Activated CD8-positive, alpha-beta T cell treated with anti-CD3 and anti-CD28 coated beads for 36 hours (primary cell): ENCODE results near the gene PRAMEF8. TPM values are rescaled to one million over a fixed set of nuclear protein-coding genes. Genes with fewer than 3 reads are reported as not detected.
"Not testable (repeated sequence)": the region's sequence is repeated elsewhere in the genome, so short reads cannot be mapped to it uniquely, and the experiment has no call there.

Source experiments
- ATAC-seq: fragments of 200-7000 bp; cut with Tn5 transposase; one replicate; pipeline ENCODE4 v1.10.0; 2021; ENCODE audit warnings: mild to moderate bottlenecking, moderate library complexity
- CTCF ChIA-PET: fragments of 350-600 bp; sonication (Branson Sonifier 250); formaldehyde crosslinking; loops from one replicate; lab custom pipeline; 2021; ENCODE audit warnings: antibody characterized with exemption; lab: Charles Lee
- POLR2A ChIA-PET: fragments of 350-600 bp; sonication (Branson Sonifier 250); formaldehyde crosslinking; loops from one replicate; lab custom pipeline; 2021; ENCODE audit warnings: antibody characterized with exemption; lab: Charles Lee
- DNase-seq: peaks from one replicate; pipeline ENCODE4 v3.0.0-alpha.2; 2020
- H3K27ac Mint-ChIP-seq: one replicate; pipeline ENCODE4 v1.8.0; 2021; ENCODE audit warnings: mild to moderate bottlenecking, mixed read lengths
- H3K27me3 Mint-ChIP-seq: one replicate; pipeline ENCODE4 v1.8.0; 2021; ENCODE audit warnings: mixed read lengths
- H3K36me3 Mint-ChIP-seq: one replicate; pipeline ENCODE4 v1.8.0; 2021; ENCODE audit warnings: low read depth, mixed read lengths
- H3K4me1 Mint-ChIP-seq: one replicate; pipeline ENCODE4 v1.8.0; 2021; ENCODE audit warnings: low read depth, mixed read lengths
- H3K4me3 Mint-ChIP-seq: one replicate; pipeline ENCODE4 v1.8.0; 2021; ENCODE audit warnings: mild to moderate bottlenecking, moderate library complexity, mixed read lengths
- H3K9me3 Mint-ChIP-seq: one replicate; pipeline ENCODE4 v1.8.0; 2021; ENCODE audit warnings: mixed read lengths
- intact Hi-C: fragments of 100-400 bp; cut with micrococcal nuclease; formaldehyde crosslinking; loops from one replicate; pipeline ENCODE4 v1.10.0; 2022
- total RNA-seq, 2 experiments: library from RNA; stranded (reverse); gene quantifications; one replicate each; pipeline ENCODE4 v1.2.3, GENCODE V29; 2021

The PRAMEF8 gene
- total RNA-seq, result not detected

DNA sequence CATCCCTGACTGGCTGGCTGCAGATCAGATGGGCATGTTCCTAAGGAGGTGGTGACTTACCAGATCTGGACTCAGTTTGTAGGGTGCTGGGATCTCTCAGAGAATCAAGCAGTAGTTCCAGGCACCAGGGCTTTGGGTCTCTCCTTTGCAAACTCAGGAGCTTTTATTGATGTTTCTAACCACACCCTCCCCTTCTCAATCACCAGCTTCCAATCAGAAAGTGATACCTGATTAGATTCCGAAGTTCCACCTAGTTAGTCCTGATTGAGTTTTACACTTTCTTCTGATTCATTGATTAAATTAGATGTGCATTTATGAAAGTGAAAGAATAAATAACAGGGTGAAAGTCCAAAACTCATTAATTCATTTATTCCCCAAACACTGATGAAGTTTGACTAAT lies at the start of gene PRAMEF8:
Gene PRAMEF8, minus strand, starts transcription at position 101 of the 400 bp plus-strand sequence. CDS start 1,046 bp downstream, outside the sequence.
- H3K4me3 Mint-ChIP-seq, H3K36me3 Mint-ChIP-seq, H3K27ac Mint-ChIP-seq, H3K4me1 Mint-ChIP-seq, CTCF ChIA-PET, POLR2A ChIA-PET, intact Hi-C loops, ATAC-seq, H3K9me3 Mint-ChIP-seq, H3K27me3 Mint-ChIP-seq, DNase-seq: not testable (repeated sequence)

DNA sequence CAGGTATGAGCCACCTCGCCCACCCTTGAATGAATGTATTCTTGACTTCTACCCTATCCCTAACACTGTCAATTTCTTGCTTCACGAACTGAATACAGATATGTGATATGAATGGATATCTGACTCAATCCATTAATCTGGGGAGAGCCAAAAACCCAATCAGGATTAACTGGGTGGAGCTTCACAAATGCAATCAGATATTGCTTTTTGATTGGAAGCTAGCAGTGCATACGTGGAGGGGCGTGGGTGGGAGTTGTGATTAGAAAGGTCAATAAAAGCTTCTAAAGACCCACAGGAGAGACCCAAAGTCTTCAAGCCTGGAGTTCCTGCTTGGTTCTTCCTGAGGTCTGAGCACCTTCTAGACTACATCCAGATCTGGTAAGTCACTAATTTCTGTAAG lies 30.3 kb upstream of the PRAMEF8 start, which contains the start of gene PRAMEF15:
Gene PRAMEF15, plus strand, starts transcription at position 301 of the 400 bp plus-strand sequence. CDS start 2,827 bp downstream, outside the sequence.
- H3K9me3 Mint-ChIP-seq, POLR2A ChIA-PET, H3K27ac Mint-ChIP-seq: not testable (repeated sequence)

DNA sequence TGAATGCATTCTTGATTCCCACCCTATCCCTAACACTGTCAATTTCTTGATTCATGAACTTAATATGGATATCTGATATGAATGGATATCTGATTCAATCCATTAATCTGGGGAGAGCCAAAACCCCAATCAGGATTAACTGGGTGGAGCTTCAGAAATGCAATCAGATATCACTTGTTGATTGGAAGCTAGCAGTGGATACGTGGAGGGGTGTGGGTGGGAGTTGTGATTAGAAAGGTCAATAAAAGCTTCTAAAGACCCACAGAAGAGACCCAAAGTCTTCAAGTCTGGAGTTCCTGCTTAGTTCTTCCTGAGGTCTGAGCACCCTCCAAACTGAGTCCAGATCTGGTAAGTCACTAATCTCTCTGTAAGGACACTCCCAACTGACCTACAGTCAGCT lies 18.3 kb upstream of the PRAMEF8 start, which contains the start of gene PRAMEF33:
Gene PRAMEF33, plus strand, starts transcription at position 301 of the 400 bp plus-strand sequence. CDS start 2,416 bp downstream, outside the sequence.
- H3K4me1 Mint-ChIP-seq, ATAC-seq, H3K36me3 Mint-ChIP-seq, H3K4me3 Mint-ChIP-seq, H3K27ac Mint-ChIP-seq, H3K9me3 Mint-ChIP-seq, CTCF ChIA-PET, H3K27me3 Mint-ChIP-seq, intact Hi-C loops, POLR2A ChIA-PET, DNase-seq: not testable (repeated sequence)

More for the DNA sequence above, 30.3 kb upstream of the PRAMEF8 start, which contains the start of gene PRAMEF15:
- intact Hi-C loops, ATAC-seq, H3K4me3 Mint-ChIP-seq, H3K36me3 Mint-ChIP-seq, DNase-seq, H3K27me3 Mint-ChIP-seq, H3K4me1 Mint-ChIP-seq, CTCF ChIA-PET: not testable (repeated sequence)

DNA sequence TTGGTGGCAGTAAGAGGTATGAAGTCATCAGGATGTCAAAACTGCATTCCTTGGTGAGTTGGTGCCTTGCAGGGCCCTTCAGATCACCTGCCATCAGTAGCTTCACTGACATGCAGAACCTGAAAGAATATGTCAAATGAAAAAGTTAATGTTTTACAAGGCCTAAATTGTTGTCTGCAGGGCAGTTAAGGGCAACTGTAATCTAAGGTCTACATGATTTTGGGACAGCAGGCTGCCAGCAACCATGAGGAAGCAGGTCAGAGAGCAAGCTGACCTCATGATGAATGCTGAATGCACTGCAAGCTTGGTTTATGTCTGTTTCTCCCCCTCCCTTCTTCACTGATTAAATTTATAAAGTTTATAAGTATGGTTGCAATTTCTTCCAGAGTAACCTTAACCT lies 17.3 kb upstream of the PRAMEF8 start:
- H3K4me3 Mint-ChIP-seq, H3K4me1 Mint-ChIP-seq, intact Hi-C loops, H3K27ac Mint-ChIP-seq, CTCF ChIA-PET, ATAC-seq, POLR2A ChIA-PET, H3K9me3 Mint-ChIP-seq, H3K27me3 Mint-ChIP-seq, H3K36me3 Mint-ChIP-seq, DNase-seq: not testable (repeated sequence)

DNA sequence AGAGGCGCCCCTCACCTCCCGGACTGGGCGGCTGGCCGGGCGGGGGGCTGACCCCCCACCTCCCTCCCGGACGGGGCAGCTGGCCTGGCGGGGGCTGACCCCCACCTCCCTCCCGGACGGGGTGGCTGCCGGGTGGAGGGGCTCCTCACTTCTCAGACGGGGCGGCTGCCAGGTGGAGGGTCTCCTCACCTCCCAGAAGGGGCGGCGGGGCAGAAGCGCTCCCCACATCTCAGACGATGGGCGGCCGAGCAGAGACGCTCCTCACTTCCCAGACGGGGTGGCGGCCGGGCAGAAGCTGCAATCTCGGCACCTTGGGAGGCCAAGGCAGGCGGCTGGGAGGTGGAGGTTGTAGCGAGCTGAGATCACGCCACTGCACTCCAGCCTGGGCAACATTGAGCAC lies 13.8 kb upstream of the PRAMEF8 start:
- ATAC-seq, H3K4me3 Mint-ChIP-seq, H3K9me3 Mint-ChIP-seq, intact Hi-C loops, H3K27me3 Mint-ChIP-seq, CTCF ChIA-PET, H3K36me3 Mint-ChIP-seq, H3K27ac Mint-ChIP-seq, DNase-seq, H3K4me1 Mint-ChIP-seq, POLR2A ChIA-PET: not testable (repeated sequence)

DNA sequence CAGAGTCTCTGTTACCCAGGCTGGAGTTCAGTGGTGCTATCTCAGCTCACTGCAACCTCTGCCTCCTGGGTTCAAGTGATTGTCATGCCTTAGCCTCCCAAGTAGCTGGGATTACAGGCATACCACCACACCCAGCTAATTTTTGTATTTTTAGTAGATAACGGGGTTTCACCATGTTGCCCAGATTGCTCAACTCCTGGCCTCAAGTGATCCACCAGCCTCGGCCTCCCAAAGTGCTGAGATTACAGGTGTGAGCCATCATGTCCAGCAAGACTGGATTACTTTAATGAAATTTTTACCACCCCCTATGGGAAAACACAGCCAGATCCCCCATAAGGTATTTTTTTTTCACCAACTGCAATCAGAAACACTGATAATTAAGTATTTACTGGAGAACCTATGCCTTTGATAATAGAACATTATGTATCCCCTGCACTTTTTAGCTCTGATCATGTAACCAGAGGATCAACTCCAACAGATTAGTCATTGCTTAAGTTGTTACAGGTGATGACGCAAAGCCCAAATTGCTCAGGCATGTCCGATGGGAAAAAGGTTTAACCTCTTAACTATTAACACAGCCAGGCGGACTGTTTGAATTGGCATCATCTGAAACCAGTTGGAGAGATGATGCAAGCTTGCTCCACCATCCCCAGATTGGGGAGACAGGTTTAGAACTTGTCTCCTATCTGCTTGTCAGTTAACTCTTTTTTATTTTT lies 12.4 kb upstream of the PRAMEF8 start:
- H3K4me3 Mint-ChIP-seq, H3K27me3 Mint-ChIP-seq, CTCF ChIA-PET, ATAC-seq, POLR2A ChIA-PET, H3K27ac Mint-ChIP-seq, H3K4me1 Mint-ChIP-seq, DNase-seq, H3K9me3 Mint-ChIP-seq, intact Hi-C loops, H3K36me3 Mint-ChIP-seq: not testable (repeated sequence)

DNA sequence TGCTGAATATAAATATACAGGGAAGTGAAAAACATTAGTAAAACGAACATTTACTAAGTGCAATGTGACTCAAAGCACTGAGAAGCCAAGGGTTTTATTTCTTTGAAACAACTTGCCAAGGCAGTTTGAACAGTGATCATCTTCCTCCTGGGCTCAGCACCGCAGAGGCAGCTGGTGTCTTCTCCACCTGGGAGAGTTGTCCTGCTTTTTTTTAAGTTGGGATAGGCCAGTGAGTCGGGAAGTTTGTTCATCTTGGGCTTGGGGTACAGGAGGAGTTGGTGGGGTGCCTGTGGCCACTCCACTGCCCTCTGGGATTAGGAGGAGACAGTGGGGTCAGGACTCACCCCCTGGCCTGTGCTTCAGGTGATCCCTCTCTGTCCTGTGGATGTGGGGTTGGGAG lies 4.1 kb upstream of the PRAMEF8 start:
- ATAC-seq, DNase-seq, H3K4me1 Mint-ChIP-seq, H3K9me3 Mint-ChIP-seq, H3K27ac Mint-ChIP-seq, POLR2A ChIA-PET, H3K4me3 Mint-ChIP-seq, intact Hi-C loops, H3K36me3 Mint-ChIP-seq, CTCF ChIA-PET, H3K27me3 Mint-ChIP-seq: not testable (repeated sequence)

DNA sequence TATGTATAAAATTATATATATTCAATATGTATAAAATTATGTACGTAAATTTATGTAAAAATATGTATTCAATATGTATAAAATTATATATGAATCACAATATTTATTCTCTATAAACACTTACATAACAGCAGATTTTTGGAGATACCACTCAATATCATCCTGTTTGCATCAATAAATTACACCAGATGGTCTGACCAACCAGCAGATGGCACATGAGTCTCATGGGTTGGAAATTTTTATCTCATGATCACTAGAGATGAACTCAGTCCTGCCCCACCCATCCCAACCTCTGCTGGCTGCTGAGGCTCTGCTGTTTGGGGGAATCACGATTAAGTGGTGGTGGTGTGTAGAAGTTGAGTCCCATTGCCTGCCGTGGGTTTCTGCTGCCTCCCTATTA lies 5.3 kb downstream of the PRAMEF8 start:
- DNase-seq, POLR2A ChIA-PET, H3K36me3 Mint-ChIP-seq, CTCF ChIA-PET, H3K27ac Mint-ChIP-seq, H3K4me1 Mint-ChIP-seq, H3K9me3 Mint-ChIP-seq, H3K4me3 Mint-ChIP-seq, ATAC-seq, intact Hi-C loops, H3K27me3 Mint-ChIP-seq: not testable (repeated sequence)

DNA sequence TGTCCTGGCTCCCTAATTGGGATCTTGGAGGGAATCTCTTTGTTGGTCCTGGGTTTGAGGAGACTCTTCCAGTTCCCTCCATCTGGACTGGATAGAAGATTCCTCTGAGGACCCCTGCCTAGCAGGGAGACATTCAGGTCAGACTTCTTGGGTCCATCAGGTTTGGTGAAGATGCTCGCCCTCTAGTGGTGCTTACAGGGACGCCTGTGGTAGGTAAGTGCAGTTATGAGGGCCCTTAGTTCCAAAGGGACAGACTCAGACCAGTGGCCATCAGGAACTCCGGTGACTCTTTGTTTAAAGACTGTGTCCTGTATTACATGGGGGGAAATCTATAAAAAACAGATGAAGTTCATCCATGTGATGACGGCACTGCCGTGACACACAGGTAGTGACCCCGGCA lies 7.9 kb downstream of the PRAMEF8 start:
- H3K27me3 Mint-ChIP-seq, ATAC-seq, H3K4me3 Mint-ChIP-seq, H3K9me3 Mint-ChIP-seq, H3K27ac Mint-ChIP-seq, H3K4me1 Mint-ChIP-seq, DNase-seq, H3K36me3 Mint-ChIP-seq, CTCF ChIA-PET, POLR2A ChIA-PET, intact Hi-C loops: not testable (repeated sequence)

DNA sequence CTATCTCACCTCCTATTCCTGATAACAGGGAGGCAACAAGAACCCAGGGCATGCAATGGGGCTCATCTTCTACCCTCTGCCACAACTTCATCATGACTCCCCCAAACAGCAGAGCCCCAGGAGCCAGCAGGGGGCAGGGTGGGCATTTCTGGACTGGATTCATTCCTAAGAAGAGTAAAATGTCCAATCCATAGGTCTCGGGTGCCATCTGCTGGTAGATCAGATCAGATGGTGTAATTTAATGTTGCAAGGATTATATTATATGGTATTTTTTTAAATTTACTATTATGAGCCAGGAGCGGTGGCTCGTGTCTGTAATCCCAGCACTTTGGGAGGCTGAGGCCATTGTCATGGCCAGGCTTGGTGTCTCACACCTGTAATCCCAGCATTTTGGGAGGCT lies 19.8 kb downstream of the PRAMEF8 start:
- ATAC-seq, result peak; percentile 39
- intact Hi-C loops, H3K27me3 Mint-ChIP-seq, CTCF ChIA-PET, DNase-seq, H3K36me3 Mint-ChIP-seq, POLR2A ChIA-PET, H3K27ac Mint-ChIP-seq, H3K4me1 Mint-ChIP-seq, H3K9me3 Mint-ChIP-seq, H3K4me3 Mint-ChIP-seq: not testable (repeated sequence)

DNA sequence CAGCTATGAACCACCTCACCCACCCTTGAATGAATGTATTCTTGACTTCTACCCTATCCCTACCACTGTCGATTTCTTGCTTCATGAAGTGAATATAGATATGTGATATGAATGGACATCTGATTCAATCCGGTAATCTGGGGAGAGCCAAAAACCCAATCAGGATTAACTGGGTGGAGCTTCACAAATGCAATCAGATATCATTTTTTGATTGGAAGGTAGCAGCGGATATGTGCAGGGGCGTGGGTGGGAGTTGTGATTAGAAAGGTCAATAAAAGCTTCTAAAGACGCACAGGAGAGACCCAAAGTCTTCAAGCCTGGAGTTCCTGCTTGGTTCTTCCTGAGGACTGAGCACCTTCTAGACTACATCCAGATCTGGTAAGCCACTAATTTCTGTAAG lies 31.0 kb downstream of the PRAMEF8 start, which contains the start of gene PRAMEF5:
Gene PRAMEF5, plus strand, starts transcription at position 301 of the 400 bp plus-strand sequence. CDS start 5,071 bp downstream, outside the sequence.
- ATAC-seq, CTCF ChIA-PET, DNase-seq, H3K4me1 Mint-ChIP-seq, H3K36me3 Mint-ChIP-seq, intact Hi-C loops, H3K27me3 Mint-ChIP-seq, H3K9me3 Mint-ChIP-seq, H3K4me3 Mint-ChIP-seq, POLR2A ChIA-PET, H3K27ac Mint-ChIP-seq: not testable (repeated sequence)

DNA sequence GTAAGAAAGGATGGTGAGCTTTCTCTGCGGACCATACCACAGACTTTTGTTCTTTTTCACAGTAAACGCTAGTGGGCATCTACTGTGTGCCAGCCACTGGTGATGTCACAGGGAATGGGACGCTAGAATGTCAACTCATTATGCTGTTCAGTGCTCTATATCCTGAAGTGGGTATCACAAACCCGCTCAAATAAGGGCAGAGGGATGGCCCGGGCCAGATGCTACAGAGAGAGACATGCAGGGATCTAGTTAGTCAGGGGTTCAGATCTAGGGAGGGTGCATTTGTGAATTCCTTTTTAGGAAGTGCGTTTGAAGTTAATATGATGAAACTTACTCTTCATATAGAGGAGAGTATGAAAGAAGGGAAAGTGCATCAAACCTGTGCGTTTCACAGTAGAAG lies 37.8 kb downstream of the PRAMEF8 start:
- H3K36me3 Mint-ChIP-seq, CTCF ChIA-PET, intact Hi-C loops, H3K27me3 Mint-ChIP-seq, POLR2A ChIA-PET, DNase-seq, H3K9me3 Mint-ChIP-seq, H3K4me1 Mint-ChIP-seq, H3K27ac Mint-ChIP-seq, ATAC-seq, H3K4me3 Mint-ChIP-seq: not testable (repeated sequence)
